Fibroblast of lung (primary cell): Measurements from ENCODE around the gene PLEKHN1.
"Not testable (repeated sequence)": the region's sequence is repeated elsewhere in the genome, so short reads cannot be mapped to it uniquely, and the experiment has no call there.

Experiments
- EZH2 ChIP-seq: IDR thresholded peaks from 2 replicates; pipeline ENCODE4 v1.5.1; 2012; ENCODE audit warnings: low read length, control low read depth, mild to moderate bottlenecking; ENCODE audit errors: missing control alignments
- TF ChIP-seq, protein P1 (sequence below), 2 donors: IDR thresholded peaks in 1 of 2; conservative IDR thresholded peaks in 1 of 2; 1 replicate in 1 of 2; 2 replicates in 1 of 2; pipeline ENCODE4 v1.5.1; 2011 to 2012; ENCODE audit warnings: low read length in 2 of 2, control low read depth in 1 of 2, inconsistent platforms in 1 of 2, low read depth in 1 of 2, mild to moderate bottlenecking in 1 of 2

DNA sequence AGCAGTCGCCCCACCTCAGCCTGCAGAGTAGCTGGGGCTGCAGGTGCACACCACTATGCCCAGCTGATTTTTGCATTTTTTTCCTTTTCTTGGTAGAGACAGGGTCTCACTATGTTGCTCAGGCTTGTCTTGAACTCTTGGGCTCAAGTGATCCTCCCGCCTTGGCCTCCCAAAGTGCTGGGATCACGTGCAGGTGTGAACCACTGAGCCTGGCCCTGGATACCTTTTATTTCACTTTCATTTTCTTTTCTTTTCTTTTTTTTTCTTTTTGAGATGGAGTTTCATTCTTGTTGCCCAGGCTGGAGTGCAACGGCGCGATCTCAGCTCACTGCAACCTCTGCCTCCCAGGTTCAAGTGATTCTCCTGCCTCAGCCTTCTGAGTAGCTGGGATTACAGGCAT, 25.0 kb downstream of the PLEKHN1 start:
- TF ChIP-seq, protein P1, sequence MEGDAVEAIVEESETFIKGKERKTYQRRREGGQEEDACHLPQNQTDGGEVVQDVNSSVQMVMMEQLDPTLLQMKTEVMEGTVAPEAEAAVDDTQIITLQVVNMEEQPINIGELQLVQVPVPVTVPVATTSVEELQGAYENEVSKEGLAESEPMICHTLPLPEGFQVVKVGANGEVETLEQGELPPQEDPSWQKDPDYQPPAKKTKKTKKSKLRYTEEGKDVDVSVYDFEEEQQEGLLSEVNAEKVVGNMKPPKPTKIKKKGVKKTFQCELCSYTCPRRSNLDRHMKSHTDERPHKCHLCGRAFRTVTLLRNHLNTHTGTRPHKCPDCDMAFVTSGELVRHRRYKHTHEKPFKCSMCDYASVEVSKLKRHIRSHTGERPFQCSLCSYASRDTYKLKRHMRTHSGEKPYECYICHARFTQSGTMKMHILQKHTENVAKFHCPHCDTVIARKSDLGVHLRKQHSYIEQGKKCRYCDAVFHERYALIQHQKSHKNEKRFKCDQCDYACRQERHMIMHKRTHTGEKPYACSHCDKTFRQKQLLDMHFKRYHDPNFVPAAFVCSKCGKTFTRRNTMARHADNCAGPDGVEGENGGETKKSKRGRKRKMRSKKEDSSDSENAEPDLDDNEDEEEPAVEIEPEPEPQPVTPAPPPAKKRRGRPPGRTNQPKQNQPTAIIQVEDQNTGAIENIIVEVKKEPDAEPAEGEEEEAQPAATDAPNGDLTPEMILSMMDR (conservative IDR thresholded peaks at IDR 0.05 in 1 of 2, IDR thresholded peaks at IDR 0.05 in 1 of 2; ENCODE audit: low read depth in 1 of 2, low read length in 2 of 2) = not testable (repeated sequence)
- not testable (repeated sequence) for TF ChIP-seq EZH2
